Ovary (tissue), 3 donors: ENCODE data around the gene STC2.

Source experiments
- EP300 ChIP-seq: sonication (generic); formaldehyde crosslinking; IDR thresholded peaks from one replicate; pipeline ENCODE4 v1.6.1; 2017; ENCODE audit warnings: antibody characterized with exemption
- POLR2A ChIP-seq: fragments of 450-650 bp; IDR thresholded peaks from one replicate; pipeline ENCODE4 v1.6.1; 2017; ENCODE audit warnings: antibody characterized with exemption, mild to moderate bottlenecking, moderate library complexity
- TF ChIP-seq, protein P1 (sequence below), 3 donors: fragments of 450-650 bp in 2 of 3; fragments of 200-600 bp in 1 of 3; IDR thresholded peaks; one replicate each; pipeline versions ENCODE4 v1.5.1 to v1.8.0; 2016 to 2022; ENCODE audit warnings: antibody characterized with exemption in 3 of 3, mild to moderate bottlenecking in 1 of 3
- donor health status: DM: no; HTN: no; CAD: no.

DNA sequence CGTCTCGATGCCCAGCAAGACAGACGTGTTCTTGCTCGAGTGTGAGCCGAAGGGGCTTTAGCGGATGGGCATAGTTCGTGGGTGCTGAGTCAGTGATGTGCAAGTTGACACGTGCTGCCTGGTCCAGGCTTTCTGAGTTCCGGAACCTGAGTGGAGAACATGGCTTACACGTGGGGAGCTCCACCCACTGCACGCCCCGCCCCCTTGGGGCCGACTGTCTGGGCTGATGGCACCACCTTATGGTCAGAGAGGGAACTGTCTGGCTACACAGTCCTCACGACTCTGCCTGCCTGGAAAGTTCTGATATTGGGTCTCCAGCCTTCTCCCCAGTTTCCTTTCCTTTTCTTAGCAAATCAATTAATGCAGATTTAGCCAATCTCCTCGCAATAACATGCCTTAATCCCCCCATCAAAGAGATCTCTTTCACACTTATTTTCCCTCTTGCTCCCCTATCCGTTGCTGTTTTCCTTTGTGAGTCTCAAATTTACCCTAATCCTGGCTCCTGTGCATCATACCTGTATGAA is 3.8 kb upstream of the STC2 start:
- TF ChIP-seq EP300, result no peak
- TF ChIP-seq, protein P1, sequence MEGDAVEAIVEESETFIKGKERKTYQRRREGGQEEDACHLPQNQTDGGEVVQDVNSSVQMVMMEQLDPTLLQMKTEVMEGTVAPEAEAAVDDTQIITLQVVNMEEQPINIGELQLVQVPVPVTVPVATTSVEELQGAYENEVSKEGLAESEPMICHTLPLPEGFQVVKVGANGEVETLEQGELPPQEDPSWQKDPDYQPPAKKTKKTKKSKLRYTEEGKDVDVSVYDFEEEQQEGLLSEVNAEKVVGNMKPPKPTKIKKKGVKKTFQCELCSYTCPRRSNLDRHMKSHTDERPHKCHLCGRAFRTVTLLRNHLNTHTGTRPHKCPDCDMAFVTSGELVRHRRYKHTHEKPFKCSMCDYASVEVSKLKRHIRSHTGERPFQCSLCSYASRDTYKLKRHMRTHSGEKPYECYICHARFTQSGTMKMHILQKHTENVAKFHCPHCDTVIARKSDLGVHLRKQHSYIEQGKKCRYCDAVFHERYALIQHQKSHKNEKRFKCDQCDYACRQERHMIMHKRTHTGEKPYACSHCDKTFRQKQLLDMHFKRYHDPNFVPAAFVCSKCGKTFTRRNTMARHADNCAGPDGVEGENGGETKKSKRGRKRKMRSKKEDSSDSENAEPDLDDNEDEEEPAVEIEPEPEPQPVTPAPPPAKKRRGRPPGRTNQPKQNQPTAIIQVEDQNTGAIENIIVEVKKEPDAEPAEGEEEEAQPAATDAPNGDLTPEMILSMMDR (IDR thresholded peaks at IDR 0.05), result peak; percentile 76 to 92 (median 86)
- TF ChIP-seq POLR2A, result no peak
